NCI-H82 (cell line): ENCODE measurements around the gene GDPD4.
"Not testable (repeated sequence)": the region's sequence is repeated elsewhere in the genome, so short reads cannot be mapped to it uniquely, and the experiment has no call there.

Experiments
- DNase-seq: peaks from one replicate; lab custom pipeline; 2025; lab: John Stamatoyannopoulos, UW

GDPD4 gene, protein sequence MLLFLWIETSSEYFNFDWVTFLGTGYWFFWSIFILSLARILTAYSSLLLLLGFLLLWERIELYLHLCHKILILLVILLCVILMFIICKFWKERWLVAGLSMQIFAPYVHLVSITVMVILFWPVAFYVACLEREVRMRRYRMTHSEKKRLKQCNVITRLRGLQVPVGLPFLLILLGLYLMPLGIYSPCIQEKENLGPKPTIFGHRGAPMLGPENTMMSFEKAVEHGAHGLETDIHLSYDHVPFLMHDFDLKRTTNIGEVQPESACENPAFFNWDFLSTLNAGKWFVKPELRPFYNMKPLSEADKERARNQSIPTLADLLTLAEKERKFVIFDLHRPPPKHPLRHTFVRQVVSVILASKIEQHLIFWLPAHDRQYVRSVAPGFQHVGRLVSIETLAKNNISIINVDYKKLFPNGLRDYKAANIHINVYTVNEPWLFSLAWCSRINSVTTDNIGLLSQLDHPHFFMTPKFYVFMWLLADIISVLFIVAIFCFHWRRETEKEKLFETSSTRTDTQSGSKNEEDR

DNA sequence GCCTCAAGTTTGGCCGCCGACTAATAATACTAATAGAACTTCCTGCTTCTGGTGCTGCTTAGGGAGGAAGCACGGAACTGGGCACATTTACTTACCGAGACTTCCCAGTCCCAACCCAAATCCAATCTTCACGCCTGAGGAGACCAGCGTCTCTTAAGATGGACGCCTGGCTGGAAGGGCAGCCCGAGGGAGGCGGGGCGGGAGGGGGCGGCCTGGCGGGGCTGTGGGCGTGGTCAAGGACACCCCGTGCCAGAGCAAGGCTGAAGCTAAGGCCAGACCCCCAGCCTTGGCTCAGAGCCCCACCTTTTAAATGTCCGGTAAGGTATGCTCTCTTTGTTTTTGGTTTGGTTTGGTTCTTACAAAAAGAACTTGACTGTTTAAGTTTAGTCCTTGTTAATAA is at the start of gene GDPD4:
Gene GDPD4 (minus strand): TSS at position 177 of the 400 bp plus-strand sequence. CDS start 16,549 bp downstream, outside the sequence.
- no peak for DNase-seq

DNA sequence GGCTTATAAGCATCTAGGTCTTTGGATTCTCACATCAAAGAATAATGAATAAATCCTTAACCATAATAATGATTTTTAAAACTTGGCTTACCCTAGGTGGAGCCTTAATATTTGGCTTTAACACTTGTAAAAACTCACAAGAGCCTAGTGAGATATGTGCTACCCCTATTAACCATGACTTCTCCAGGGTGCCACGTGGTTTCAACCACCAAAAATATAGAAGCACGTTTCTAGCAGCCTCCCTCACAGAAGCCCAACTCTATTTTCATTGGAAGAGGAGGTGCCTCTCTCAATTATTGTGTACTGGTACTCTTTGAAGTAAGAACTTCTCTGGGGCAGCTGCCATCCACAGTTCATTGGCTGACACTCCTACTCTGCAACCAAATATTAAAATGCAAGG is 46.5 kb upstream of the GDPD4 start:
- DNase-seq = no peak

DNA sequence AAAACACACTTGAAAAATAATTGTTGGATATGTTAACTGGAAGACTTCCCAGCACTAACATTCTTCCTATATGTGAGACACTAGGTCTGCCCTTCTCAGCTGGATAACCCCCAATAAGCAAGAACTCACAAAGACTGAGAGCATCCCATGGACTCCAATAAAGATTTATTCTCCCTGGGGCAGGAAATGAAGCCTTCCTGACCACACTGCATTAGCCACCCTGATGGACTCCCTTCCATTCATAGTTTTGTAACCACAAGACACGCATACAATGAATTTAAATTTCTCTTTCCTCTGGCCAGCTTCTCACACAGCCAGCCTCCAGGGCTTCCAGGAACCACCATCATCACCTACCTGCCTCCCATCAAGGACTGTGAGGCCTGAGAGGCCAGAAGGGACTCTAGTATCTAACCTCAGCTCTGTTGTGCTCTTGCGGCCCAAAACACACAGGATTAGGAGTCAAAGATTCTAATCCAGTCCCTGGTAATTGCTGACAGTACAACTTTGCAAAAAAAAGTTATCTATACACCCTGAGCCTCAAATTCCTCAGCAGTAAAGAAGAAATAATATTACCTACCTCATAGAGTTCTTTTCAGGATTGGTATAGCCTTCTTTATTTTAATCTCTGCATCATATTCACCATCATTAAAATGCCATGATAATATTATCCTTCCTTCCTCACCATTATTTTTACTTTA is 45.6 kb upstream of the GDPD4 start:
- no peak for DNase-seq

DNA sequence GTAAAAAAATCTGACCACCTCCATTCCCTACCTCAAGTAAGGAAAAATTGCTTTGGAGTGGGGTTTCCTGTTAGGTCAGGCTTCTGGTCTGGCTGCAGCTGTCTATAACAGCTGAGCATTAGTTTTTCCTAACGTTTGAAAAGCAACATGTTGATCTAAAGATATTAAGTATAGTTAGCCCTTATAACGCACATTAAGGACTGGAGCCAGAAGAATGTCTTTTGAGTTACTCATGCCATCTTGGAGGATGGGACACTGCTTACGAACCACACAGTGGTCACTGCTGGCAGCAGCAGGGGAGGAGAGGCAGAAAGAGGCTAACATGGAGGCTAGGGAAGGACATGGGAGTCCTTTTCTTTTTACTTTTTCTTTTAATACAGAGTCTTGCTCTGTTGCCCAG is 44.1 kb upstream of the GDPD4 start:
- no peak for DNase-seq

DNA sequence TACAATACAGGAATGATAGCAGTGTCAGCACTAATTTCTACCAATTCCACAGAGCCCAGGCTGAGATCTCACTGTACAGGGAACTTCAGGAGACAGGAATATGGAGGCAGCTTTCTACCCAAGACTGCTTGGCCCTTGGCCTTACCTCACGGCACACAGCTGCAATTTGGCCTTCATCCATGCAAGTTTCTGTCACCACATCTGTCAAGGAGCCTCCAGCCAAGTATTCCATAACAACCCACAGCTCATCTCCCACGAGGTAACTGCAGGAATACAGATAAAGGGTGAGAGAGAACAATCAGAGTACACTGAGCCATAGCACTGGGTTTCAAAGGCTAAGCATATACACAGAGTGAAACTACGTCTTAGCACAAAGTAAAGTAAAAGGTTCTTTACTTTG is 39.0 kb upstream of the GDPD4 start:
- DNase-seq = no peak

DNA sequence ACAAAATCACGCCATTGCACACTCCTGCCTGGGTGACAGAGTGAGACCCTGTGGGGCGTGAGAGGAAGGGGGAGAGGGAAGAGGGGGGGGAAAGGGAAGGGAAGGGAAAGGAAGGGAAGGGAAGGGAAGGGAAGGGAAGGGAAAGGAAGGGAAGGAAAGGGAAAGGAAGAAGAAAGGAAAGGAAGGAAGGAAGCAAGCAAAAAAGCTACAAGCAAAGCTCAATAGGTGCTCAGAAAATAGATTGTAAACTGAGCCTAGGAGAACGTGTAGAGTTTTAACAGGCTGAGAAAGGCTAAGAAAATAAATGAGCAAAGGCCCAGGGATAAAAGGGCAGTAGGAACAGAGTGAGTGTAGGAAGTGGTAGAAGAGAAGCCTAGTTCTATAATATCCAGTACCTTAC is 30.8 kb upstream of the GDPD4 start:
- DNase-seq = no peak

DNA sequence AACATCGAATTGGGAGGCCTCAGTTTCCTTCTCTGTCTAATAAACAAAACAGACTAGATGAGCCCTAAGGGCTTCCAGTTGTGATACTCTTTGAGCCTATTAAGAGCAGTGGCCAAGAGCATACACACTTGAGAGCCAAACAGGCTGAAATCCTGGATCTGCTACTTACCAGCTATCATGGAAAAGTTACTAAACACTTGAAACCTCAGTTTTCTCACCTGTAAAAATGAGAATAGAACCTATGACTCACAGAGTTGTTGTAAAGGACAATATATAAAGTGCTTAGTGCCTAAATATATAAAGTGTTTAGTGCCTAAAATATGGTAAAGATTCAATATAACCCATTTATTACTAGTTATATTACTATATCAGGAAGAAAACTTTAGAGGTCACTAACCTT is 23.7 kb upstream of the GDPD4 start:
- DNase-seq = no peak

DNA sequence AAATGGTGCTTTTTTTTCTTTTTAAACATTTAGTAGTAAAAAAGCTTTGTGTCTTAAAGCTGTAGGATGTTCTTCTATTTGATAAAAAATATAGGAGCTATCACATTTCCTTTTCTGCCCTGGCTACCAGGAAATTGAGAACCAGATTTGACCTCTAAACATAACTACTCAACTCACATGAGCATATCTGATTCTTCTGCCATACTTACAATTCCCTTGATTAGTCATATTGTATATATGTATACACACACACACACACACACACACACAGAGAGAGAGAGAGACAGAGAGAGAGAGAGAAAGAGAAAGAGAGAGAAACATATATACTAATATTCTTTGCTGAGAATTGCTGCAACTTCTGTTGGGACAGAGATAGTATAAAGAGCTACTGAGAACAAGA is 23.0 kb upstream of the GDPD4 start:
- DNase-seq = no peak

DNA sequence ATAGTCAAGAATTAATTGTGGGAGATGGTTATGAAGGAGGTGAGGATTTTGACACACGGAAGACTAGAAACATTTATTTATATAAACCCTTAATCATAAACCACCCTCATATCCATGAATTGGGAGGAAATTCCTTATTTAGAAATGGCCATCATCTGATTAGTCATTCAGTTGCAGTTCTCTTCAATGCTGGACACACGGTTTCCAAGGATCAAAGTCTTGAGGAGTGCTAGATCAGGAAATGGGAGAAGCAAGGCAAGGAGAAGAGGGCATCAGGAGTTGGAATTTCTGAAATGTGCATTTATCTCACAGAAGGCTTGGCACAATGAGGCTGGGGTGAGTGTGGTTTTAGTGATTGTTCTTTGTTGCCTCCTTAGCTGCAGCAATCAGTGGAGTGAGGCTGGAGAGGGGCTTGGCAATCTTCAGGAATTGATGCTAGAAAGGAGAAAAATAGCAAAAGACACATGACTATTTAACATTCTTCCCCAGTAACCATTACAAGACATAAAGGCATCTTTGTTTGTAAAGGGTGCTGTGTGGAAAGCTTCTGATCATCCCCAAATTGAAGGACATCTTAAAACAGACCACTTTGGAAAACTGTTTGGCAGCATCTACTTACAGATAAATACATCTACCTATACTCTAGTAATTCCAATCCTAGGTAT is 21.6 kb upstream of the GDPD4 start:
- DNase-seq = no peak

DNA sequence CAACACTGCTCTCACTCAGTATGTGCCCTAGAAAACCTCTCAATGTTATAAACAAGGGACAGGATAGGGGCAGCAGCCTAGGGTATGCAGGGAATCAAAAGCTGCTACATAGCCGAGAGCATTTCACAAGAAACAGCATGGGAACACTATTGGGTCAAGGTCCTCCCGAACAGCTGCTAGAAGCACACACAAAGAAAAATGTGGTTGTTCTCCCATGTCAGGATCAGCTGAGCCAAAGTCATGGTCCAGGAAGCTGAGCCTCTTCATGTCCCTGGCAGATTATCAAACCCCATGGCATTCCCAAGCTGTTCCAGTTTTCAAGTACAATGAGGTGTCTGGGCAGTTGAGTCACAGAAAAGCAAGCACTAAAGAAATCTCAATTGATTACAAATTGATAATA is 21.0 kb upstream of the GDPD4 start:
- DNase-seq = no peak

DNA sequence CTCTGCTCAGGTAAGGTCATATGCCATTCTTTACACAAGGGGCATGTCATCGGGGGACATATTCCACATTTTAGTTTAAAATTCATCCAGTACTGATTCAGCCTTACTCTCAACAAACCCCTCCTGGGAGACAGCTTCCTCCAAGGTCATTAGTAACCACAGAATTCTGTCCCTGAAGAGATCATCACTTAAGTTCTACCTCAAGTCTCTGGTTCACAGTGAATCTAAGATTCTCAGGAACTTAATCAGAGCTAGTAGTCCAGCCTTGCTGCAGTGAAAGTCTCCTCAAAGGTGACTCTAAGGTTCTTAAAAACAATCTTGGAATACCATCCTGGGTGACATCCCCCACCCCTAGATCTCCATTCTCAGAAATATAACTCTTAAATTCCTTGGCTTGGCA is 18.9 kb upstream of the GDPD4 start:
- DNase-seq = no peak

DNA sequence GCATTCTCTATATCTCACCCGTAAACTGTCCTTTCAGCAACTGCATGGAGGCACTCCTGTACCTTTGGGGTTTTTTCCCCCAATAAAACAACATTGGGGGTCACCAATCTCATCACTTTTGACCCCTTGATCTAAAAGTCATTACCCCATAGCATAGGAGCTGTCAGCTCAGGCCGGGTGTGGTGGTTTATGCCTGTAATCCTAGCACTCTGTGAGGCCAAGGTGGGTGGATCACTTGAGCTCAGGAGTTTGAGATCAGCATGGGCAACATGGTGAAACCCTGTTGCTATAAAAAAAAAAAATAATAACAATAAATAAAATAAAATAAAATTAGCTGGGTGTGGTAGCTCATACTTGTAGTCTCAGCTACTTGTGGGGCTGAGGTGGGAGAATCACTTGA is 17.1 kb upstream of the GDPD4 start:
- DNase-seq = no peak

DNA sequence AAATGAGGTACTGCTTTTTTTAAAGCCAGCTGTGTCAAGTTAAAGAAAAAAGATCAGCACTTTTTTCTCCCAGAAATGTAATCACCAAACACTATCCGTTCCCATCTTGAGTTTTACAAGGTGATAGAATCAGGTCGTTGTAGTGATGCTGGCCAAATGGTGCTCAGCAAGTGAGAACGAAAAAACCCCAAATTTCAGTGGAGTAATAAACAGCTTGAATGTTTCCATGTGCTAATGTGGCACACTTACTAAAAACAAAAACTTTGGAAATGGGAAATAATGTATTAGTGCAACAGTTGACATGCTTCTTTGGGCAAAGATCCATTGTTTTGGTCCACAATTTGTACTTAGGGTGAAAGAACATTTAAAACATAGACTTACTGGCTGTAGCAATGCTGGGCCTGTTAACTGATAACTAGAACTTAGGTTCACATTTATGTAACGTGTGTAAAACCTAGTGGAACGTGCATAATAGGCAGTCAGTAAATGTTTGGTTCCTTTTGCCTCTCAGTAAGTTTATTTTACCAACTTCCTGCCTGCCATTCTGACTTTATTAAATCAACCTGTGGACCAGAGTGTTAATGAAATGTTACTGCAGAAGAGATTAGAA is 15.4 kb upstream of the GDPD4 start:
- DNase-seq = no peak

DNA sequence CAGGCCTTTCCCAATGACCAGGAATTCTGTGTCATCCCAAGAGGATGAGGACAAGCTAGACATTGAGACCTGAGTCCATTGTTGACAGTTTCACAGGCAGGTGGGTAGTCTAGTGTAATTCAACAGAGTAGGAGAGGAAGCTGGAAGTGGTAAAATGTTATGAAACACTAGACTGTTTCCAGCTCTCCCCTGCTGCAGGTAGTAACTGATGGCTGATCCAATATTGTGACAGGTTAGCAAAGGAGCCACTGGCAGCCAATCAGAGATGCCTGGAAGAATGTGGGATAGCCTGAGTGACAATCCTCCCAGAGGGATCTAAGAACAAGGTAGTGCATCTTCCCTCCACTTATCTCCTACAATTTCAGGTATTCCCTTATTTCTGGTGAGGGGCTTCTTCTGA is 10.6 kb upstream of the GDPD4 start:
- no peak for DNase-seq

DNA sequence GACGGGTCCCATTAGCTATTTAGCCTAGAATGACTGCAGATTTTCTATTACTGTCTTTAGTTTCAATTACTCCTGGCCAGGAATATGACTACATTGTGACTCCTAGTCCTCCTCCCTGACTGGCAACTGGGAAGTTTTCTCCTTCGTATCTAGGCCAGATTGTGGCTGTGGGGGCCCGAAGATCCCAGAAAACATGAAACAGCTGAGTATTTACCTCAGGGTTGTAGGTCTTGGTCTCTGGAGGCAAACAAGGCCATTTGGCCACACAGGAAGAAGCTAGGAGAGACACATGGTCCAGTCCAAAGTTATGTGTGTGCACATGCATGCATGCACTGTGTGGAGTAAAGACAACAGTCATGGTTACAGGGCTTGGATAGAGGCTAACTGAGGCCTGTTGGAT is 10.2 kb upstream of the GDPD4 start:
- no peak for DNase-seq

DNA sequence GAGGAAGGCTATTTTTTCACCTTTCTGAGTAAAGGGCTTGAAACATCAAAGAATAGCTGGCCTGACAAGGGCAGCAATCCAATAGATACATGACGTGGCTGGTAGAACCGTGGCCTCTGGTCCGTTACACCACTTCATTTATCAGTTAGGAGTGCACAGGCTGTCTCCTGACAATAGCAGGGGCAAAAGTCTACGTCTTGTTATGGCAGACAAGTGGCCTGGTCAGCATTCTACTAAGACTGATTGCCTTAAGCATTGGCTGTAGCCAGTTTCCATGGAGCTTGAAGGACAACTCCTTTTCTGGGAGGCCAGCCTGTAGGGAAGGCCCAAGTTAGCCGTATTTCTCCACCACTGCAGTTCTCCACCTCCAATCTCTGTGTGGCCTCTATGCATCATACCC is 9.2 kb upstream of the GDPD4 start:
- DNase-seq = no peak

DNA sequence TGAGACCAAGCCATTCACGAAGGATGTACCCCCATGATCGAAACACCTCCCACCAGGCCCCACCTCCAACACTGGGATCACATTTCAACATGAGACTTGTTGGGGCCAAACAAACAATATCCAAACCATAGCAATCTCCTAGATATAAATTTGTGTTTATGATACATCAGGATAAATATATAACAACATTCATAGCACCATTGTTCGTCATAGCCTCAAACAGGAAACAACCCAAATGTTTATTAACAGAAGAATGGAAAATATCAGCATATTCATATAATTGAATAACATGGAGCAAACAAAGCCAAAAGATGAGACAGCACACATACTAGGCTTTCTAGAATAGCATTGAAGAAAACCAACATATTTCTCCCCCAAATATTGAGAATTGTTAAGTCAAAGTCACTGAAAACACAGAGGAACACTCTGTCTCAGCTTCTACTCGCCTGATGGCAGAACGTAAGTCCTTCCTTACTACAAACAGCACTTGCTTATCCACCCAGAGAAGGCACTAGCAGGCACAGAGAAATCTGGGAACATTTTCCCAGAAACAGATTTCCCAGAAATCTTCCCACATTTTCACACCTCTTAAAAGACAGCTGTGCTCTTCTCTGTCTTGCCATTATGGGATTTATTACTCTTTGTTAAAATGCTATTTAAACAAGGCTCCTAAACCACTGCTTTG is 8.1 kb upstream of the GDPD4 start:
- DNase-seq = no peak

DNA sequence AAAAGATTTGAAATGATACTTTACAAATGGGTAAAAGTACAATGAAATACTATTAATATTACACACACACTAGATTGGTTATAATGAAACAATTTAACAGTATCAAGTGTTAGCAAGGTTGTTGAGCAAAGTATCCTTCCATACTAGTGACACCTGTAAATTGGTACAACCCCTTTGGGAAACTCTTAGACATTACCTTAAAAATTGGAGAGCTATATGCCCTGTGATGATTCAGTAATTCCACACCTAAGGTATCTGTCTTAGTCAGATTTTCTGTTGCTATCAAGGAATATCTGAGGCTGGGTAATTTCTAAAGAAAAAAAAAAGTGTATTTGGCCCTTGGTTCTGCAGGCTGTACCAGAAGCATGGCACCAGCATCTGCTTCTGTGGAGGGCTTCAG is 7.4 kb upstream of the GDPD4 start:
- no peak for DNase-seq

DNA sequence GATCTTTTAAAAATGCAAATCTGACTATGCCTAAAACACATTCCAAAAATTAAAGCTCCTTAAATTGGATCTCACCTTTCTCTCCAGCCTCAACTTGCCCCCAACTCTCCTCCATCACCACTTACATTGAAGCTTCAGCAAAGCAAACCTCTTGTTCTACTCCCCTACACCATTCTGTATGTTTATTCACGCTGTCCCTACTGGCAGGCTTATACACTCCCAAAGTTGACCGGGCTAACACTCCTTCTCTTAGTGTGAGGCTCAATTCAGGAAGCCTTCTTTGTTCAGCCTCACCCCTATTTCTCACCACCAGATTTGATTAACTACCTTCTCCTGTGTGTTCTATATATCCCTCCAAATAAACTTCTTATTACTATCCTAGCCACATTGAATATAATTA is 1.8 kb upstream of the GDPD4 start:
- DNase-seq = no peak

DNA sequence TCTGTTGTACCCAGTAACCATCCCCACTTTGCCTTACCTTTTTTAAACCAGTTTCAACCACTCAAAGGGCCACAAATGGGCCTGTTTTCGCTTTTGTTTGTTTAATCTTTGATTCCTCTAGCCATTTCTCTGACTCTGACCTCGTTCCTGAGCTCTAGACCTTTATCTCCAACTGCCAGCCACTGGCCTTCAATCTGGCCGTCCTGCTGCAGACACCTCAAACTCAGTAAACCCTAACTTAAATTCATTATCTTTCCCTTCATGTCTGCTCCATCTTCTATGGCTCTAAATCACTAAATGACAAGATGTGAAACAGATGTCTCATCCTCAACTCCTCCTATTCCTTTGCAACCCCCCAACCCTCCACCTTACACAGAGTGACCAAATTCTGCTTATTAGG is 1.3 kb upstream of the GDPD4 start:
- DNase-seq = no peak

DNA sequence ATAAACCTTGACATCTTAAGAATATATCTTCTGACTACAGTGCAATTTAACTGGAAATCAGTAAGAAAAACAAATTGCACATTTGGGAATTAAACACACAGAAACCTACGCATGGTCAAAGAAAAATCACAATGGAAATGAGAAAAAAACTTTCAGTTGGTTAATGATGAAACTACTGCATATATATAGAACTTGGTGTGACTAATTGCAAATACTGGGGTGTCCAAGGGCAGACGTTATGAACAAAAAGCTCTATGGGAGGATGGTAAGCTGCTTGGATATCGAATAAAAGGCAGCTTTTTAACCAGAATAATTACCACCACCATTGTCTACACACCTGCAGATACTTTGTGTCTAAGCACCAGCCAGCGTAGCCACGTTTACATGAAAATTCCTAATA is 791 bp downstream of the GDPD4 start:
- DNase-seq = no peak

DNA sequence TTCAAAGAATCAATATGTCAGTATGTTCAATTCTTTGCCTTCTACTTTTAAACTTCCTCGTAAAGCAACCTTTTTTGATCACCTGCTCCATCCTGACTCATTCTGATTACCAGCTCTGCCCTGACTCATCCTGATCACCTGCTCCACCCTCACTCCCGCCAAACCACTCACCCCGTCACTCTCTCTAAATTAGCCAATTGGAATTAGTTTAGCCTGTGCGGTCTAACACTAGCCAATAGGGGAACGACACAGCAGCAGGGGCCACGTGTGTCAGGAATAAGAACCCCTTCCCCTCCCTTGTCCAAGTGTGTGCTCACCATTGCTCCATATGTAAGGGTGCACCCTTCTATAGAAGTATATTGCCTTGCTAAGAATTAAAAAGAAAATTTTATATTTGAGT is 1.5 kb downstream of the GDPD4 start:
- not testable (repeated sequence) for DNase-seq
